ENCODE measurements around the gene THRB.

The THRB gene

DNA sequence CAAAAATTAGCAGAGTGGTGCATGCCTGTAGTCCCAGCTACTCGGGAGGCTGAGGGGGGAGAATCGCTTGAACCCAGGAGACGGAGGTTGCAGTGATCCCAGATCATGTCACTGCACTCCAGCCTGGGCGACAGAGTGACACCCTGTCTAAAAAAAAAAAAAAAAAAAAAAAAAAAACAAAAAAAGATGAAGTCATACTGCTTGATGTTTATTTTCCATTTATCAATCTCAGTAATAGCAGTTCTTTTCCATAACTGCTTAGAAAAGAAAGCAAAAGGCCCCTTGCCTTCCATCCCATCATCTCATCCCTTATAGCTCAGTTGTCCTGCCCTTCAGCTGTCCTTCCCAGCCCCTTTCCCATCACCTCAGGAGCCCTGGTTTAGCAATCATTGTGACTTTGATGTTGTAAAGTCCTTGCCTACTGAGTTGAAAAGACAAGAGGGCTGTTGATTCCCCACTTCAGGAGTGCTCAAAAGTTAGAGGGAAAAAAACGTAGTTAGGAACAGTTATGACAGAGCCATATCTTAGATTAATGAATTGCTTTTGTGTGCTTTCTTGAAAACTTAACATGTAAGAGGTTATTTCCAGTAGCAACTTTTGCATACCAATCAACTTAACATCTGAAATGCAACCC is 18.0 kb upstream of the THRB start:
- FAIRE-seq (no peak), DNase-seq (ENCODE audit: insufficient read length, low spot score) (no peak)
- TF ChIP-seq CTCF (IDR thresholded peaks at IDR 0.05; ENCODE audit: insufficient read depth, missing control alignments) = no peak

DNA sequence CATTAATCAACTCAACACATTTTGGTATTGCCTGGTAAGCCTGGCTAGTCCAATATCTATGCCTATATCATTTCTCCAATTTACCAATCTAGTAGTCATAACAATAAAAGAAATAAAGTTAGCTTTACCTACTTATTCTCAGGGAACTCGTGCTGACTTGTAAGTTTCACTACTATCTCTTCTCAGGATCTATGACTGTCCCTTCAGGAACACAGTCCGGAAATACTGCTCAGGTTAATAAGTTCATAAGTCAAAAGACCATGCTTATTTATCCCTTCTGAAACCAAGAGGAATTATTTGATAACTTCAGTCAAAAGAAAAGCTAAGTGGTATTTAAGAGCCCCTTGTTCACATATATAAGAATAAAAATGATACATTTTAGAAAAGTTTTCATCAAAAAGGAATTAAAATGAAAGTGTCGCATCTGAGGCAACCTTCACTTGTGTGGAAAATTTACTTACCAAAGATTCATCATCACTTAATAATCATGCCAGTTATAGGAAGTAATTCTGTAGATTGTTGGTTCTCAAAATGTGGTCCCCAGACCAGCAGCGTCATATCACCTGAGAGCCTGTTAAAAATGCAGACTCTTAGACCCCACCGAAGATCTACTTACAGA is 15.5 kb upstream of the THRB start:
- no peak for FAIRE-seq
- no peak for DNase-seq (ENCODE audit: insufficient read length, low spot score)

GRCh38 chr3:24508423-24508839 is 13.8 kb upstream of the THRB start:
- FAIRE-seq (no peak), DNase-seq (ENCODE audit: insufficient read length, low spot score) (no peak)
- no peak for TF ChIP-seq CTCF (IDR thresholded peaks at IDR 0.05; ENCODE audit: insufficient read depth, missing control alignments)

More for the DNA sequence above, 15.5 kb upstream of the THRB start:
- TF ChIP-seq CTCF (IDR thresholded peaks at IDR 0.05; ENCODE audit: insufficient read depth, missing control alignments) = no peak

- no peak for TF ChIP-seq CTCF (IDR thresholded peaks at IDR 0.05; ENCODE audit: insufficient read depth, missing control alignments)
- FAIRE-seq (no peak), DNase-seq (ENCODE audit: insufficient read length, low spot score) (no peak)
Observed at GRCh38 chr3:24507776-24508422, 13.2 kb upstream of the THRB start.

- no peak for FAIRE-seq
- TF ChIP-seq CTCF (IDR thresholded peaks at IDR 0.05; ENCODE audit: insufficient read depth, missing control alignments) = no peak
Observed at GRCh38 chr3:24506966-24507775, 12.5 kb upstream of the THRB start.

GRCh38 chr3:24505691-24506550 is 11.3 kb upstream of the THRB start:
- FAIRE-seq = no peak
- DNase-seq (ENCODE audit: insufficient read length, low spot score) = no peak
- TF ChIP-seq CTCF (IDR thresholded peaks at IDR 0.05; ENCODE audit: insufficient read depth, missing control alignments) = no peak

More at GRCh38 chr3:24506966-24507775, 12.5 kb upstream of the THRB start:
- no peak for DNase-seq (ENCODE audit: insufficient read length, low spot score)

All from D721Med (cell line).